ENCODE measurements around the gene ZNF554.

DNA sequence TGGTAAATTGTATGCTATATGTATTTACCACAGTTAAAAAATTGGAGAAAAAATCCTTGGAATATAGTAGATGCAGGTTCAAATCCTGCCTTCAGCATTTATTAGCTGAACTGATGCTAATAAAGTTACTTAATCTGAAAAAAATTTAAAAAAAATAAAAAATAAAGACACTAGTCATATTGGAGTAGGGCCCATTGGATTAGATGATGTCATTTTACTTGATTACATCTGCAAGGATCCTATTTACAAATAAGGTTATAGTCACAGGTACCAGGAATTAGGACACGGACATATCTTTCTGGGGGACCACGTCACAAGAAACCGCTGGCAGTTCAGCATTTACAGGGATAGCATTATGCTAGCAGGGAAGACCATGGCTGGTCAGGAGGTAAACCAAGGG, 27.8 kb downstream of the ZNF554 start:
- TF ChIP-seq, protein P1, sequence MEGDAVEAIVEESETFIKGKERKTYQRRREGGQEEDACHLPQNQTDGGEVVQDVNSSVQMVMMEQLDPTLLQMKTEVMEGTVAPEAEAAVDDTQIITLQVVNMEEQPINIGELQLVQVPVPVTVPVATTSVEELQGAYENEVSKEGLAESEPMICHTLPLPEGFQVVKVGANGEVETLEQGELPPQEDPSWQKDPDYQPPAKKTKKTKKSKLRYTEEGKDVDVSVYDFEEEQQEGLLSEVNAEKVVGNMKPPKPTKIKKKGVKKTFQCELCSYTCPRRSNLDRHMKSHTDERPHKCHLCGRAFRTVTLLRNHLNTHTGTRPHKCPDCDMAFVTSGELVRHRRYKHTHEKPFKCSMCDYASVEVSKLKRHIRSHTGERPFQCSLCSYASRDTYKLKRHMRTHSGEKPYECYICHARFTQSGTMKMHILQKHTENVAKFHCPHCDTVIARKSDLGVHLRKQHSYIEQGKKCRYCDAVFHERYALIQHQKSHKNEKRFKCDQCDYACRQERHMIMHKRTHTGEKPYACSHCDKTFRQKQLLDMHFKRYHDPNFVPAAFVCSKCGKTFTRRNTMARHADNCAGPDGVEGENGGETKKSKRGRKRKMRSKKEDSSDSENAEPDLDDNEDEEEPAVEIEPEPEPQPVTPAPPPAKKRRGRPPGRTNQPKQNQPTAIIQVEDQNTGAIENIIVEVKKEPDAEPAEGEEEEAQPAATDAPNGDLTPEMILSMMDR (IDR thresholded peaks at IDR 0.05) = no peak
- TF ChIP-seq POLR2A (IDR thresholded peaks at IDR 0.05) = no peak
- no peak for TF ChIP-seq POLR2AphosphoS5 (IDR thresholded peaks at IDR 0.05)
